ENCODE results near the gene GRK3.

GRCh38 chr22:25602916-25603315 lies 38.4 kb downstream of the GRK3 start:
- no peak for TF ChIP-seq YY1 (IDR thresholded peaks at IDR 0.05; ENCODE audit: insufficient read depth, insufficient read length)
- no peak for TF ChIP-seq ZNF274 (IDR thresholded peaks at IDR 0.05; ENCODE audit: low read depth, low read length)
- TF ChIP-seq SUZ12 (IDR thresholded peaks at IDR 0.05; ENCODE audit: extremely low read depth, insufficient read depth, insufficient read length), result no peak

All from NT2/D1 (cell line).